Muscle of leg (tissue), 16 donors: Measurements from ENCODE around the gene MRPS5. TPM values are rescaled to one million over a fixed set of nuclear protein-coding genes. Genes with fewer than 3 reads are reported as not detected.
A peak's percentile ranks its signal among the peaks of the same experiment; 100 is the strongest.

Experiments
- DNase-seq: peaks from one replicate; pipeline ENCODE4 v3.0.0; 2013
- H3K27ac ChIP-seq: one replicate; pipeline ENCODE4 v1.5.1; 2013; ENCODE audit warnings: mild to moderate bottlenecking, low read length, control low read depth
- H3K27me3 ChIP-seq: one replicate; pipeline ENCODE4 v1.6.1; 2013; ENCODE audit warnings: low read length; ENCODE audit not compliant: control insufficient read depth, insufficient read depth
- H3K36me3 ChIP-seq: one replicate; pipeline ENCODE4 v1.6.1; 2013; ENCODE audit warnings: low read length; ENCODE audit not compliant: control insufficient read depth, insufficient read depth
- H3K4me1 ChIP-seq: one replicate; pipeline ENCODE4 v1.6.1; 2013; ENCODE audit warnings: low read length; ENCODE audit not compliant: control insufficient read depth, insufficient read depth
- H3K4me3 ChIP-seq: one replicate; pipeline ENCODE4 v1.5.1; 2013; ENCODE audit warnings: low read length, control low read depth
- H3K9me3 ChIP-seq: replicated peaks from 2 replicates; pipeline ENCODE4 v1.6.1; 2013; ENCODE audit warnings: low read depth, low read length; ENCODE audit not compliant: control insufficient read depth
- WGBS: methylation state at CpG from one replicate; pipeline ENCODE4 v1.1.5; 2013; ENCODE audit warnings: missing lambda C conversion rate; ENCODE audit not compliant: insufficient coverage; 5-methylcytosine and 5-hydroxymethylcytosine counted together
- long read RNA-seq, 11 donors: transcript quantifications; one replicate each; lab custom pipeline, GENCODE V29; 2026
- polyA plus RNA-seq, 8 donors: library from polyadenylated mRNA; unstranded; fragments of 120-200 nt; gene quantifications; one replicate each; pipeline versions ENCODE4 v1.2.1 to v1.2.3, GENCODE V29; 2013; ENCODE audit warnings: inconsistent platforms in 1 of 8, low replicate concordance in 1 of 8; ENCODE audit not compliant: insufficient read length in 8 of 8, insufficient read depth in 1 of 8
- total RNA-seq: library from RNA; stranded (reverse); fragments of 120-200 nt; gene quantifications from one replicate; pipeline ENCODE4 v1.2.4, GENCODE V29; 2013

Gene MRPS5
- total RNA-seq (50.9 TPM), polyA plus RNA-seq (10 to 100 TPM; 44.3 to 67.0 (median 50.1) TPM)
- long read RNA-seq, donor 1, transcript MRPS5-201 (12 exons, 1,652 nt): major isoform, 9 of 29 reads
- long read RNA-seq, donor 1, transcript MRPS5-203 (5 exons, 793 nt): major isoform, 9 of 29 reads
- long read RNA-seq, donor 1, partial matches to known transcripts: 7 of 29 reads
- long read RNA-seq, donor 1, other reads (novel, unspliced or antisense): 0 of 29 reads
- long read RNA-seq, donor 2, partial matches to known transcripts: 0 of 1 reads
- long read RNA-seq, donor 2, other reads (novel, unspliced or antisense): 0 of 1 reads
- long read RNA-seq, donor 3, transcript MRPS5-203 (5 exons, 793 nt): minor isoform, 8 of 42 reads
- long read RNA-seq, donor 3, transcript MRPS5-201 (12 exons, 1,652 nt): major isoform, 15 of 42 reads
- long read RNA-seq, donor 3, partial matches to known transcripts: 16 of 42 reads
- long read RNA-seq, donor 3, other reads (novel, unspliced or antisense): 0 of 42 reads
- long read RNA-seq, donor 4, partial matches to known transcripts: 10 of 15 reads
- long read RNA-seq, donor 4, other reads (novel, unspliced or antisense): 0 of 15 reads
- long read RNA-seq, donor 5, transcript MRPS5-201 (12 exons, 1,652 nt): major isoform, 22 of 50 reads
- long read RNA-seq, donor 5, transcript MRPS5-203 (5 exons, 793 nt): minor isoform, 5 of 50 reads
- long read RNA-seq, donor 5, partial matches to known transcripts: 21 of 50 reads
- long read RNA-seq, donor 5, other reads (novel, unspliced or antisense): 0 of 50 reads
- long read RNA-seq, donor 6, transcript MRPS5-203 (5 exons, 793 nt): minor isoform, 11 of 77 reads
- long read RNA-seq, donor 6, transcript MRPS5-201 (12 exons, 1,652 nt): major isoform, 24 of 77 reads
- long read RNA-seq, donor 6, partial matches to known transcripts: 37 of 77 reads
- long read RNA-seq, donor 6, other reads (novel, unspliced or antisense): 0 of 77 reads
- long read RNA-seq, donor 7, transcript MRPS5-201 (12 exons, 1,652 nt): major isoform, 5 of 31 reads
- long read RNA-seq, donor 7, partial matches to known transcripts: 23 of 31 reads
- long read RNA-seq, donor 7, other reads (novel, unspliced or antisense): 0 of 31 reads
- long read RNA-seq, donor 8, transcript MRPS5-201 (12 exons, 1,652 nt): major isoform, 6 of 22 reads
- long read RNA-seq, donor 8, partial matches to known transcripts: 11 of 22 reads
- long read RNA-seq, donor 8, other reads (novel, unspliced or antisense): 0 of 22 reads
- long read RNA-seq, donor 9, partial matches to known transcripts: 15 of 23 reads
- long read RNA-seq, donor 9, other reads (novel, unspliced or antisense): 0 of 23 reads
- long read RNA-seq, donor 10, transcript MRPS5-201 (12 exons, 1,652 nt): major isoform, 12 of 42 reads
- long read RNA-seq, donor 10, transcript MRPS5-203 (5 exons, 793 nt): minor isoform, 8 of 42 reads
- long read RNA-seq, donor 10, partial matches to known transcripts: 19 of 42 reads
- long read RNA-seq, donor 10, other reads (novel, unspliced or antisense): 0 of 42 reads
- long read RNA-seq, donor 11, transcript MRPS5-201 (12 exons, 1,652 nt): major isoform, 11 of 26 reads
- long read RNA-seq, donor 11, partial matches to known transcripts: 8 of 26 reads
- long read RNA-seq, donor 11, other reads (novel, unspliced or antisense): 0 of 26 reads

- Histone ChIP-seq H3K27ac (peak within 1 kb of the TSS; percentile 88), H3K4me3 (peak within 1 kb of the TSS; percentile 97), H3K36me3 (peaks cover 7% of the 10 kb centered on the region), H3K4me1 (peaks cover 2% of the 10 kb centered on the region), H3K27me3 (no peaks in the 10 kb centered on the region), H3K9me3 (no peaks in the 10 kb centered on the region)
- under 1% methylated on average over 85 of the region's 86 CpGs for WGBS
- DNase-seq: peak; percentile 87
Observed at GRCh38 chr2:95121407-95122196, at the start of gene MRPS5. MRPS5 (minus strand) TSS chr2:95121808; CDS start chr2:95121791, 17 bp downstream.

GRCh38 chr2:95166065-95166763 lies 44.6 kb upstream of the MRPS5 start:
- Histone ChIP-seq H3K27ac (peak overlapping the region; percentile 99), H3K27me3 (no peaks in the 10 kb centered on the region), H3K9me3 (no peaks in the 10 kb centered on the region), H3K4me1 (peaks cover 5% of the 10 kb centered on the region), H3K36me3 (peaks cover 3% of the 10 kb centered on the region), H3K4me3 (peak overlapping the region; percentile 95)
- 34% methylated on average over 4 of the region's 16 CpGs for WGBS
- DNase-seq: no peak

DNA sequence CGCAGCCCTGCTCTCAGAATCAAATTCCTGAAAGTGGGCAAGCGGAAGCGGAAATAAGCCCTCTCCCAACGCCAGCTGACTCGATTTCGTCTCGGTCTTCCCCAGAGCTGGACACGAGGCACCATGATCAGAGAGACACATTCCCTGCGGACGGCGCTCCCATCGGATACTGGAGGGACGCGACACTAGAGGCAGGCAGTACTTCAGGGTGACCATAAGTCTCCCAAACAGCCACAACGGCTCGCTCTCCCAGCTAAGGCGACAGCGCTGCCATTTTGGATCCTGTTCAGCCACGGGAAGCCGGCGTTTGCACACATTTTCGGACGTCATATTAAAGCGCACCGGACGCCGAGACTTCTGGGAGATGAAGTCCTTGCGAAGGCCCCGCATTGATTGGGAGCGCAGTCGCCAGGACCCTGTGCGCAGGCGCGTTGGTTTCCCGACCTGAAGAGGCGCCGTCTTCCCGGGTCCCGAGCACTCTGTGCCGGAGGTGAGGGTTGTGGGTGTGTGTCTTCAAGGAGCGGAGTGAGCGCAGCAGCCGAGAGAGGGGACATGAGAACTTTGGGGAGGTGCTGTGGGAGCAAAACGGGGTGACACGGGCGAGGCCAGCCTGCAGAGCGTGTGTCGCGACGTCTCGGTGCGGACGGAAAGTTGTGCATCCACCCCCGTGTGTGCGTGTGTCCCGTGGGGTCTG lies 43.9 kb upstream of the MRPS5 start, which contains the start of gene ZNF2:
Gene ZNF2 (plus strand): TSS at position 439 of the 694 bp plus-strand sequence. CDS start 10,418 bp downstream, outside the sequence.
- H3K36me3 ChIP-seq: peaks cover 3% of the 10 kb centered on the region
- peak within 1 kb of the TSS; percentile 99 for H3K27ac ChIP-seq
- H3K27me3 ChIP-seq: no peaks in the 10 kb centered on the region
- H3K4me1 ChIP-seq: peaks cover 5% of the 10 kb centered on the region
- WGBS: 1% methylated on average over 56 of the region's 56 CpGs
- peak within 1 kb of the TSS; percentile 95 for H3K4me3 ChIP-seq
- H3K9me3 ChIP-seq: no peaks in the 10 kb centered on the region
- peak; percentile 100 for DNase-seq

- no peak for DNase-seq
- Histone ChIP-seq H3K36me3 (peaks cover 3% of the 10 kb centered on the region), H3K9me3 (no peaks in the 10 kb centered on the region), H3K4me3 (peak overlapping the region; percentile 95), H3K4me1 (peaks cover 8% of the 10 kb centered on the region), H3K27ac (peak overlapping the region; percentile 99), H3K27me3 (no peaks in the 10 kb centered on the region)
- WGBS: 0% methylated on average over 6 of the region's 9 CpGs
Observed at GRCh38 chr2:95165030-95165370, 43.4 kb upstream of the MRPS5 start.

GRCh38 chr2:95159690-95160449 lies 38.3 kb upstream of the MRPS5 start, which contains the start of gene ZNF514:
ZNF514 (minus strand) TSS chr2:95159848; CDS start chr2:95153253, 6,595 bp downstream.
- Histone ChIP-seq H3K9me3 (peaks cover 6% of the 10 kb centered on the region), H3K27me3 (no peaks in the 10 kb centered on the region), H3K4me1 (peaks cover 18% of the 10 kb centered on the region), H3K36me3 (peaks cover 27% of the 10 kb centered on the region), H3K4me3 (peak within 1 kb of the TSS; percentile 85), H3K27ac (peak within 1 kb of the TSS; percentile 86)
- 8% methylated on average over 46 of the region's 64 CpGs for WGBS
- peak; percentile 88 for DNase-seq

- WGBS: 2% methylated on average over 42 of the region's 58 CpGs
- peaks cover 18% of the 10 kb centered on the region for H3K4me1 ChIP-seq
- H3K27me3 ChIP-seq: no peaks in the 10 kb centered on the region
- peak; percentile 59 for DNase-seq
- H3K4me3 ChIP-seq: peak overlapping the region; percentile 85
- peak overlapping the region; percentile 82 for H3K27ac ChIP-seq
- H3K9me3 ChIP-seq: peaks cover 8% of the 10 kb centered on the region
- peaks cover 34% of the 10 kb centered on the region for H3K36me3 ChIP-seq
Observed at GRCh38 chr2:95158891-95159619, 37.4 kb upstream of the MRPS5 start.

DNA sequence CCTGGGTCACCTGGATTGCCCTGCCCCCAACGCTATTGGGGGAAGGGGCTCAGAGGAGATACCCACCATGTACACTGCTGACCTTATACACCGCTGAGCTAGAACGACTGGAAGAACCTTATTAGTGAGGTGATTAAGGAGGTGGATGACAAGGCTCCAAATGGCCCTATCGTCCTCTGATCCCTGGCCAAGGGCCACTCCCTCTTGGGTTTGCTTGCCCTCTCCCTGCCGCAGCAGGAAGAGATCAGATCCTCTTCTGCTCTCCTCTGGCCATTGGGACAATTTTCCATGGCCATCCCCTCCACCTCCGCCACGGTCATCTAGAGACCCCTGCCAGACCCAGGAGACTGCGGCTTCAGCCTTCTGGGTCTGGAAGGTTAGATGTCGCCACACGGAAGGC lies 36.8 kb upstream of the MRPS5 start:
- H3K27ac ChIP-seq: no peak overlapping the region
- peaks cover 38% of the 10 kb centered on the region for H3K36me3 ChIP-seq
- H3K4me3 ChIP-seq: peak overlapping the region; percentile 85
- peaks cover 11% of the 10 kb centered on the region for H3K9me3 ChIP-seq
- no peak for DNase-seq
- WGBS: 38% methylated on average over 7 of the region's 10 CpGs
- peaks cover 18% of the 10 kb centered on the region for H3K4me1 ChIP-seq
- no peaks in the 10 kb centered on the region for H3K27me3 ChIP-seq
